GM12872 (cell line): Measurements from ENCODE around the gene PTPRZ1.

Experiments used
- CTCF ChIP-seq: IDR thresholded peaks from 3 replicates; pipeline ENCODE4 v1.5.1; 2011; ENCODE audit warnings: low read depth, mild to moderate bottlenecking, low read length, moderate library complexity; ENCODE audit not compliant: insufficient read depth

PTPRZ1 gene

GRCh38 chr7:121914676-121915279, 41.8 kb downstream of the PTPRZ1 start:
- no peak for TF ChIP-seq CTCF

- TF ChIP-seq CTCF: no peak
These were observed 43.2 kb downstream of the PTPRZ1 start for GRCh38 chr7:121916211-121916610.

- TF ChIP-seq CTCF: no peak
These were observed 47.0 kb downstream of the PTPRZ1 start for GRCh38 chr7:121919986-121920385.

GRCh38 chr7:121924269-121925186, 51.6 kb downstream of the PTPRZ1 start:
- TF ChIP-seq CTCF: no peak

GRCh38 chr7:121931149-121931902, 58.4 kb downstream of the PTPRZ1 start:
- no peak for TF ChIP-seq CTCF

GRCh38 chr7:121932768-121933167, 59.8 kb downstream of the PTPRZ1 start:
- TF ChIP-seq CTCF: no peak
